Right lobe of liver (tissue), 6 donors: ENCODE measurements around the gene RBCK1. TPM values are rescaled to one million over a fixed set of nuclear protein-coding genes. Genes with fewer than 3 reads are reported as not detected.

Source experiments
- ATAC-seq, 4 donors: fragments of 200-7000 bp; cut with Tn5 transposase; one replicate each; pipeline ENCODE4 v1.9.1; 2020; ENCODE audit warnings: mild to moderate bottlenecking in 4 of 4, moderate library complexity in 4 of 4
- DNase-seq, 3 donors: peaks; one replicate each; pipeline ENCODE4 v3.0.0-alpha.2; 2020
- H3K27ac ChIP-seq, 3 donors: fragments of 200-600 bp; one replicate each; pipeline ENCODE4 v1.8.0; 2022
- H3K27me3 ChIP-seq, 2 donors: fragments of 200-600 bp; one replicate each; pipeline ENCODE4 v1.8.0; 2022
- H3K36me3 ChIP-seq, 4 donors: fragments of 200-600 bp; sonication (generic) in 1 of 4; one replicate each; pipeline versions ENCODE4 v1.5.1 to v1.8.0; 2017 to 2022; ENCODE audit warnings: control low read depth in 1 of 4
- H3K4me1 ChIP-seq, 4 donors: fragments of 200-600 bp; sonication (generic) in 1 of 4; one replicate each; pipeline versions ENCODE4 v1.5.1 to v1.8.0; 2017 to 2022; ENCODE audit warnings: control low read depth in 1 of 4
- H3K4me3 ChIP-seq, 3 donors: fragments of 200-600 bp; one replicate each; pipeline ENCODE4 v1.8.0; 2022
- H3K9me3 ChIP-seq, 4 donors: fragments of 200-600 bp; sonication (generic) in 1 of 4; one replicate each; pipeline versions ENCODE4 v1.5.1 to v1.8.0; 2017 to 2022; ENCODE audit warnings: control low read depth in 1 of 4
- CTCF ChIP-seq, 4 donors: fragments of 200-600 bp in 3 of 4; fragments of 450-650 bp in 1 of 4; IDR thresholded peaks; one replicate each; pipeline versions ENCODE4 v1.5.1 to v1.8.0; 2016 to 2022; ENCODE audit warnings: antibody characterized with exemption in 4 of 4, mild to moderate bottlenecking in 2 of 4
- POLR2A ChIP-seq: fragments of 450-650 bp; IDR thresholded peaks from one replicate; pipeline ENCODE4 v1.6.1; 2017; ENCODE audit warnings: antibody characterized with exemption, mild to moderate bottlenecking
- WGBS: methylation state at CpG from one replicate; pipeline ENCODE4 v1.1.6; 2018; ENCODE audit warnings: low coverage, low lambda C conversion rate; ENCODE audit not compliant: insufficient coverage; ENCODE audit errors: missing lambda C conversion rate; 5-methylcytosine and 5-hydroxymethylcytosine counted together
- intact Hi-C, 2 donors: fragments of 100-400 bp; cut with DNase I; formaldehyde crosslinking; loops; one replicate each; pipeline versions ENCODE4 v1.11.2 to v1.14.1; 2022
- total RNA-seq, 6 experiments: library from RNA; depleted of rRNA in 2 of 6; stranded (reverse); fragments of >200 nt in 2 of 6; fragmentation: NEBNext Ultra II Directional in 3 of 6; extraction: Animal tissue kit (Norgen Biotek cat#: 25700) in 3 of 6; gene quantifications; one replicate each; pipeline versions ENCODE4 v1.1.0 to v1.2.4, GENCODE V29; 2016 to 2023
- donor health status: DM: no; HTN: yes; CAD: no.
- donor health status: DM: no; HTN: no; CAD: no.
- donor health status: DM: no; HTN: no; CAD: no.
- donor health status: DM: no; HTN: yes; CAD: no.
- donor health status: DM: no; HTN: yes; CAD: no.

The RBCK1 gene
- total RNA-seq, 6 experiments from 2014 or later = 63.1 to 113 (median 85.6) TPM

GRCh38 chr20:437787-438486 is 29.8 kb downstream of the RBCK1 start:
- peaks cover 3 to 73% (median 9%) of the 10 kb centered on the region in 4 donors for H3K36me3 ChIP-seq
- DNase-seq = no peak
- no peak overlapping the region for H3K27ac ChIP-seq
- H3K4me1 ChIP-seq = peaks cover 0 to 16% (median 8%) of the 10 kb centered on the region in 4 donors
- ATAC-seq = no peak
- no peaks in the 10 kb centered on the region for H3K9me3 ChIP-seq
- 51% methylated on average over 2 of the region's 6 CpGs for WGBS
- no peaks in the 10 kb centered on the region for H3K27me3 ChIP-seq
- no peak for TF ChIP-seq CTCF (IDR thresholded peaks at IDR 0.05)
- no peak for TF ChIP-seq POLR2A
- no peak overlapping the region for H3K4me3 ChIP-seq
- intact Hi-C loops = no loop called here

GRCh38 chr20:438571-439469 is 30.7 kb downstream of the RBCK1 start:
- no peak for TF ChIP-seq POLR2A
- no peak for TF ChIP-seq CTCF (IDR thresholded peaks at IDR 0.05)
- Histone ChIP-seq H3K4me3 (no peak overlapping the region), H3K9me3 (no peaks in the 10 kb centered on the region), H3K4me1 (peaks cover 0 to 16% (median 8%) of the 10 kb centered on the region in 4 donors), H3K36me3 (peaks cover 3 to 82% (median 9%) of the 10 kb centered on the region in 4 donors), H3K27me3 (no peaks in the 10 kb centered on the region), H3K27ac (no peak overlapping the region)
- intact Hi-C loops = no loop called here
- ATAC-seq (peak in 1 of 4 donors; percentile 11), DNase-seq (no peak)
- 63% methylated on average over 13 of the region's 18 CpGs for WGBS

- ATAC-seq = no peak
- TF ChIP-seq POLR2A (no peak), CTCF (IDR thresholded peaks at IDR 0.05) (no peak)
- intact Hi-C loops = no loop called here
- Histone ChIP-seq H3K9me3 (no peaks in the 10 kb centered on the region), H3K27me3 (no peaks in the 10 kb centered on the region), H3K36me3 (peaks cover 3 to 95% (median 9%) of the 10 kb centered on the region in 4 donors), H3K27ac (no peak overlapping the region), H3K4me3 (no peak overlapping the region), H3K4me1 (peaks cover 0 to 6% (median 1%) of the 10 kb centered on the region in 4 donors)
- no peak for DNase-seq
- 100% methylated on average over 6 of the region's 7 CpGs for WGBS
These were observed 32.0 kb downstream of the RBCK1 start for GRCh38 chr20:440148-440547.

- H3K27me3 ChIP-seq = no peaks in the 10 kb centered on the region
- no peaks in the 10 kb centered on the region for H3K9me3 ChIP-seq
- no peak for TF ChIP-seq CTCF (IDR thresholded peaks at IDR 0.05)
- TF ChIP-seq POLR2A = no peak
- 96% methylated on average over 10 of the region's 13 CpGs for WGBS
- DNase-seq (no peak), ATAC-seq (no peak)
- intact Hi-C loops = no loop called here
- no peak overlapping the region for H3K4me3 ChIP-seq
- H3K36me3 ChIP-seq = peaks cover 3 to 91% (median 9%) of the 10 kb centered on the region in 4 donors
- H3K4me1 ChIP-seq = peaks cover 0 to 7% (median 0%) of the 10 kb centered on the region in 4 donors
- no peak overlapping the region for H3K27ac ChIP-seq
These were observed 32.5 kb downstream of the RBCK1 start for GRCh38 chr20:440636-441035.
